Astrocyte of the spinal cord (primary cell): ENCODE measurements around the gene NANOGP8.

ENCODE experiments used
- DNase-seq: peaks from one replicate; pipeline ENCODE4 v3.0.0; 2011; ENCODE audit warnings: low read depth, low spot score
- H3K4me3 ChIP-seq: 2 replicates; pipeline ENCODE4 v1.5.1; 2011; ENCODE audit warnings: low read depth, mild to moderate bottlenecking, low read length, moderate library complexity
- CTCF ChIP-seq: IDR thresholded peaks from 2 replicates; pipeline ENCODE4 v1.5.1; 2012; ENCODE audit warnings: low read depth, mild to moderate bottlenecking, low read length, inconsistent platforms
- in situ Hi-C: cut with HindIII; loops from 2 replicates; pipeline ENCODE4 v1.10.0; 2017; ENCODE audit warnings: low sequenced_read_pairs

Gene NANOGP8

GRCh38 chr15:35111861-35112260 lies 26.8 kb upstream of the NANOGP8 start:
- in situ Hi-C loops: no loop called here
- no peak for TF ChIP-seq CTCF
- DNase-seq: no peak
- H3K4me3 ChIP-seq: no peak overlapping the region

- TF ChIP-seq CTCF: no peak
- DNase-seq: no peak
- in situ Hi-C loops: no loop called here
- no peak overlapping the region for H3K4me3 ChIP-seq
Measured at GRCh38 chr15:35108453-35108852, 23.4 kb upstream of the NANOGP8 start.

GRCh38 chr15:35107561-35107960 lies 22.5 kb upstream of the NANOGP8 start:
- H3K4me3 ChIP-seq: no peak overlapping the region

GRCh38 chr15:35107122-35107521 lies 22.0 kb upstream of the NANOGP8 start:
- no peak for TF ChIP-seq CTCF
- in situ Hi-C loops: no loop called here
- H3K4me3 ChIP-seq: no peak overlapping the region
- DNase-seq: no peak

More at GRCh38 chr15:35107561-35107960, 22.5 kb upstream of the NANOGP8 start:
- no peak for TF ChIP-seq CTCF
- in situ Hi-C loops: no loop called here
- DNase-seq: no peak

- no peak for DNase-seq
- H3K4me3 ChIP-seq: no peak overlapping the region
- no peak for TF ChIP-seq CTCF
- in situ Hi-C loops: no loop called here
Measured at GRCh38 chr15:35104526-35105147, 19.5 kb upstream of the NANOGP8 start.

- in situ Hi-C loops: no loop called here
- no peak overlapping the region for H3K4me3 ChIP-seq
- no peak for TF ChIP-seq CTCF
- no peak for DNase-seq
Measured at GRCh38 chr15:35102186-35102585, 17.1 kb upstream of the NANOGP8 start.
